ENCODE measurements around the gene IL34. TPM values are rescaled to one million over a fixed set of nuclear protein-coding genes. Genes with fewer than 3 reads are reported as not detected.
"Not testable (repeated sequence)": the region's sequence is repeated elsewhere in the genome, so short reads cannot be mapped to it uniquely, and the experiment has no call there.

The IL34 gene
- polyA plus RNA-seq, 3 donors: 0.87 to 1.2 (median 0.88) TPM

GRCh38 chr16:70656712-70657263, 10.4 kb downstream of the IL34 start:
- no peak for DNase-seq

DNA sequence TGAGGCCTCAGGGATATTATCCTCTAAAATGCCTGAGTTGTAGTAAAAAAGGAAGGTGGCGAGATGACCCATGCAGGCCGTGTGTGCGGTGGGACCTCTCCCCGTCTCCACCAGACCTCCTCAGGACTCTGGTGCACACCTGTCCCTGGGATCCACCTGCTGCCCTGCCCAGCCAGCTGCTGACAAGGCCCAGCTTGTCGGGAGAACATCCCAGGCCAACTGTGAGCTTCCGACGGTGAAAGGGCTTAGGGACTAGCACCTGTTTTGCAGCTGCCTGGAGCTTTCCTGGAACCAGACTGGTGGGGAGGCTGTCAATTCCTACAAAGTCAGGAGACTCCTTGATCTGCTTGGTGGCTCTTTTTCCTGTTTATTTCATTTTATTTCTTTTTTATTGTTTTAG, 11.6 kb downstream of the IL34 start:
- no peak for DNase-seq

- no peak for DNase-seq
Measured at GRCh38 chr16:70658921-70659320, 12.6 kb downstream of the IL34 start.

DNA sequence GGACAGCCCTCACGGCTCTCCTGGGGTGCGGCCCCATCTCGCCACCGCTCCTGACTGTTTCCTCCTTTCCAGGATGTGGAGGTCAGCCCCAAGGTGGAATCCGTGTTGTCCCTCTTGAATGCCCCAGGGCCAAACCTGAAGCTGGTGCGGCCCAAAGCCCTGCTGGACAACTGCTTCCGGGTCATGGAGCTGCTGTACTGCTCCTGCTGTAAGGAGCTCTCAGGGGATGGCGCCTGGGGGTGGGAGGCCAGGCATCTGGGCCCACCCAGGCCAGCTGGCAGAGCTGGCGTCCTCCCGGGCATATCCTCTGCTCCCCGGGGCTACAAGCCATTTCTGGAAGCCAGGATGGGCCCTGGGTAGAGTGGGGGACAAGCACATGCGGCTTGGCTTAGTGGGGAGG, 13.2 kb downstream of the IL34 start:
- DNase-seq: no peak

DNA sequence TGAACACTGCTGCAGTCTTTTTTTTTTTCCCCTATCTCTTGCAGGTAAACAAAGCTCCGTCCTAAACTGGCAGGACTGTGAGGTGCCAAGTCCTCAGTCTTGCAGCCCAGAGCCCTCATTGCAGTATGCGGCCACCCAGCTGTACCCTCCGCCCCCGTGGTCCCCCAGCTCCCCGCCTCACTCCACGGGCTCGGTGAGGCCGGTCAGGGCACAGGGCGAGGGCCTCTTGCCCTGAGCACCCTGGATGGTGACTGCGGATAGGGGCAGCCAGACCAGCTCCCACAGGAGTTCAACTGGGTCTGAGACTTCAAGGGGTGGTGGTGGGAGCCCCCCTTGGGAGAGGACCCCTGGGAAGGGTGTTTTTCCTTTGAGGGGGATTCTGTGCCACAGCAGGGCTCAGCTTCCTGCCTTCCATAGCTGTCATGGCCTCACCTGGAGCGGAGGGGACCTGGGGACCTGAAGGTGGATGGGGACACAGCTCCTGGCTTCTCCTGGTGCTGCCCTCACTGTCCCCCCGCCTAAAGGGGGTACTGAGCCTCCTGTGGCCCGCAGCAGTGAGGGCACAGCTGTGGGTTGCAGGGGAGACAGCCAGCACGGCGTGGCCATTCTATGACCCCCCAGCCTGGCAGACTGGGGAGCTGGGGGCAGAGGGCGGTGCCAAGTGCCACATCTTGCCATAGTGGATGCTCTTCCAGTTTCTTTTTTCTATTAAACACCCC, 13.8 kb downstream of the IL34 start:
- no peak for DNase-seq

GRCh38 chr16:70660672-70661350, 14.5 kb downstream of the IL34 start:
- no peak for DNase-seq

DNA sequence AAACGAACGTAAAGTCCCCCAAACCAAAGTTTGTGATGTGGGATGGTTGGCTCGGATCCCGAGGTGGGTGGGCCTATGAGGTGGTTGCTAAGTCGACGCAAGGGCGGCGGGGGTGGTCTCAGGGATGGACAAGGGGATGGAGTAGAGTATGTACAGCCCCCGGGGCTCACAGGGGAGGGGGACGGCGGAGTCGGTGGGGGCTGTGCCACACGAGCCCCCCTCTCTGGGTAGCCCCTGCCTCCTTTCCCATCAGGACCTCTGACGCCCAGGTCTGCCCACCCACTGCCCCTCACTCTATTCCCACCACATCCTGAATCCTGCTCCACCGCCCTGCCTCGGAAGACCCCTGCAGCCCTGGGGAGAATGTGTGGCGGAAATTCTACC, 15.2 kb downstream of the IL34 start:
- no peak for DNase-seq

DNA sequence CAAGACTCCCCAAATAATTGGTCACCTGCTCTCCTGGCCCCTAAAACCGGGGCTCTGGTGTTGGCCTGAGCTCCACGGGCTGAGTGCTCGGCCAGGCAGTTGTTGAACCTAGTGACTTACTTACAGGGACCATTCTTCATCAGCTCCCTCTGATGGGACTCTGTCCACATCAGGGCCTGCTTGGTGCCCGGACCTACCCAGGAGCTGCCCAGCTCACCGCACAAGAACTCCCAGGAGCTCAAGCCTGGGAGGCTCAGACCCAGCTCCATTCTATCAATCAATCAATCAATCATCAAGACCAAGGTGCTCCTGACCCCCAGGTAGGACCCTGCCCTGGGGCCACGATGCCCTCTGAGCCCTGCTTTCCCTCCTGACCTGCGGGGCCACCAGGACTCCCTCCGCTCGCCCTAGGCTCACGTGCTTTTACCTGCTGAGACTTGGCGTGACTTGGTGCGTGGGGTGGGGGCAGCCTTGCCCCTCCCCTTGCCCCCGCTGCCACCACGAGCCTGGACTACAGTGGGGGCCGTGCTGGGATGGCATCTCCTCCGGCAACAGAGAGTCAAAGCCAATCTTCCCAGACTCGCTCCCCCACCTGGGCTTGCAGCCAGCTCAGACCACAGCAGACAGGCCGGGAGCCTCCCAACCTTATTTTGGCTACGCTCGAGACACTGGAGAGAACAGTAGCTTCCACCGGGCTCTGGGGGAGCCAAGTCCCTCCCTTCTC, 15.7 kb downstream of the IL34 start:
- DNase-seq: no peak

DNA sequence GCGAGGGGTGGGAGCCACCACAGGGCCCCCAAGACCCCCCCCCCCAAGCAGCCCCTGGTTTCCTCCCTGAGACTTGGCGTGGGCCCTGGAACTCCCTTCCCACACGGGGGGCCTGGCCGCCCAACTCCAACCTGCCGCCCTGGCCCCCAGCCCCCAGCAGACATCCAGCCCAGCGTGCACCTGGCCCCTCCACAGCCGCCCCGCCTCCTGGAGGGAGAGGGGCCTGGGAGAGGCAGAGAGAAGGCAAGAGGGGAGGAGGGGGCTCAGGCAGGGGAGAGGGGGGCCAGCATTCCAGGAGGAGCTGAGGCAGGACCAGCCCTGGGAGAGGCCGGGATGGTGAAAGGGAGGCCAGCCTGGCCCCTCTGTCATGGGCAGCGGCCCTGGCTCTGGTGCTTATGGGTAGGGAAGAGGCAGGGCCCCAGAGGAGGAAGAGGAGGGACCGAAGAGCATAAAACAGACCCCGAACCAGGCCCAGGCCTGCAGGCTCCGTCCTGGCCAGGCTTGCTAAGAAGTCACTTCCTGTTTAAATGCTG, 16.7 kb downstream of the IL34 start:
- DNase-seq: no peak

GRCh38 chr16:70663524-70664324, 17.4 kb downstream of the IL34 start:
- DNase-seq: no peak

DNA sequence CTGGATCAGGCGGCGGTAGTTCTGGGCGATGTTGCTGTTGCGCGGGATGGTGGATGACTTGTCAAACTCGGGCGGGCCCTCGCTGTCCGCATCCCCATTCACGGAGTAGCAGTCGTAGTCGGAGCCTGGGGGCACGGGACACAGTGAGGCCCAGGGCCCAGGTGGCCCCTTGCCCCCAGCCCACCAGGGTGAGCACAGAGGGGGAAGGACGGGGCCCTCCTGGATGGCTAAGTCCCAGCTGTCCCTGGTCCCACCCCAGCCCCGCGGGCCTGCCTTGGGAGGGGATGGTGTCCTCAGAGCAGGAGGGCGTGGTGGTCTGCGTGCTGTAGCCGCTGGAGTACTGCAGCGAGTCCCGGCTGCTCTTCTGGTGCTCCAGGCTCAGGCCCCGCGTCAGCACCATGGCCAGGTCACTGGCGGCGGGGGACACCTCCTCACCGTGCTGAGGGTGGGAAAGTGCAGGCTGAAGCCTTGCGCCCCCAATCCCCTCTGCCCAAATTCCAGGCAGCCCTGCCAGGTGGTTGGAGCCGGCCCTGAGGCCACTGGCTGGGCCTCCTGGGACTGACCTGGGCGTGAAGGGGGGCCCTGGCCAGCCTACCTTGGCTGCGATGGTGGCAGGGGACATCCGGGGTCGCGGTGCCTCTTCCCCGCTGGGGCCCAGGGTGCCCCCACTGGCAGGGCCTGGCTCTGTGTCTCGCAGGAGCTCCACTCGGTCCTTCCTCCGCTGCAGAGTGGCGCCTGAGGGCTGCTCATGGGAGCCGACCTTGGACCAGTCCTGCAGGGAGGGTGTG, 18.2 kb downstream of the IL34 start:
- DNase-seq: no peak

DNA sequence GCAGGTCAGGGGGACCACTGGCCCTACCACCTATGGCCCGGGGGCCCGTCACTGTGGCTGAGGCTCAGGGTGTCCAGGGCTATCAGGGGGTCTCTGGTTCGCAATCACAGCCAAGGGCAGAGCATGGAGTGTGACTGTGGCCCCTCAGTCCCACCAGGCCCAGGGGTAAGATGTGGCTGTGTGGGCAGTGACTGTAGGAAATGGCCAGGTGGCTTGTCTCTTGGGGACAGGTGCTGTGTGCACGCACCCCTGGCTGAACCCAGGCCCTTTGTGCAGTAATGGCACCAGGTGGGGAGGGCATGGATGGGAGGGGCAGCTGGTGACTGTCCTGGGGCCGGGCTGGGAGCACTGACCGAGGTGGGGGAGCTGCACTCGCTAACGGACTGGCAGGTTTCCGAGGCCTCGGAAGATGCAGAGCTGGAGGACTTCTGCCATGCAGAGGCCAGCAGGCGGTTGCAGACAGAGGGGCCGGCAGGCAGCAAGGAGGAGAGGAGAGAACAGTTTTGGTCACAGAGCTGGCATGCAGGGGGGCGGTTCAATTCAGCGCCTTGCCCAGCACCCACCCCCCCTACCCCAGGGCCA, 18.8 kb downstream of the IL34 start:
- DNase-seq: no peak

DNA sequence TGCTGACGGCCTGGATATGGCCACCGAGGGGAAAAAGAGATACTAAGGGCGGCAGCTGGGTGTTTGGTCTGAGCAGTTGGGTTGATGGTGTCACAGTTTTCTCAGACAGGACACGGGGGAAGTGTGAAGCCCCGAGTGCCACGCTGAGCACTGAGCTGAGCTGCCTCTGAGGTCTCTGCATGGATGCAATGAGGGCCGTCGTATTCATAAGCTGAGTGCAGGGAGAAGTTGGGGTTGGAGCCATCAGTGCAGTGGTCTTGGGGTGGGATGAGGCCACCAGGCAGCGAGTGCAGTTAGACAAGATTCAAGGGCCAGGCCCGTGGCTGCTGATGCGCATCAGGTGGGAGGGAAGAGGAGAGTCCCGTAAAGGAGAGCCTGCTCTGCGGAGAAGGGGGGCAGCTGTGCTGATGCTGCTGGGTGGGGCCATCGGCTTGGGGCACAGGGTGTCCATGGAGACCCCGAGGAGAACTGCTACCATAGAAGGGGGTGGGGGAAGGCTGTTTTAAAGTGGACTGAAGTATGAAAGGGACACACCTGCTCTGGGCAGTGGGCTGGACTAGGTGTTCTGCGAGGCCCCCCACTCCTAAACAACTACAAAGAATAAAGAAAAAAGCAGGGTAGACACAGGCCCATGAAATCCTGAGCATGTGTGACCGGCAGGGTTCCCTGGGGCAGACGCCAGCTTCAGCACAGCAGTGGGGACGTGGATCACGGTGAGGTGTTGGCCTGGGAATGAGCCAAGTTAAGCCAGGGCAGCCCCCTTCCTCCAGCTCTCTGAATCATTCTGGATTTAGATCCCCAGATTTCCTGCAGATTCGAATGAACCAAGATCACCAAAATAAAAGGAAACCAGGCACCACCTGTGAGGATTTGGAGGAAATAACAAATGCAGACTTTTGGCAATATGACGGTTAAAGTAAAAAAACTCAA, 19.7 kb downstream of the IL34 start:
- no peak for DNase-seq

DNA sequence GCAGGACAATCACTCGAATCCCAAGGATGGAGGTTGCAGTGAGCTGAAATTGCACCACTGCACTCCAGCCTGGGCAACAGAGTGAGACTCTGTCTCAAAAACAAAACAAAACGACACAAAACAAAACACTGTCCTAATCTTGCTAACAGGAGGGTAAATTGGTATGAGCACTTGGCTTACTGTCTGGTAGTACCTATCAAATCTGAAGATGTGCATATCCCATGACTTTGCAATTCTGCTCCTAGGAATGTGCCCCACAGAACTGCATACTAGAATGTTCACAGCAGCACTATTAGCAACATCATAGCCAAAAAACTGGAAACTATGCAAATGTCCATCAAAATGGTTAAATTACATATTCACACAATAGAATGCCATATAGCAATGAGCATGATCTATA, 23.8 kb downstream of the IL34 start:
- no peak for DNase-seq

- DNase-seq: not testable (repeated sequence)
Measured at GRCh38 chr16:70670938-70671337, 24.6 kb downstream of the IL34 start.

DNA sequence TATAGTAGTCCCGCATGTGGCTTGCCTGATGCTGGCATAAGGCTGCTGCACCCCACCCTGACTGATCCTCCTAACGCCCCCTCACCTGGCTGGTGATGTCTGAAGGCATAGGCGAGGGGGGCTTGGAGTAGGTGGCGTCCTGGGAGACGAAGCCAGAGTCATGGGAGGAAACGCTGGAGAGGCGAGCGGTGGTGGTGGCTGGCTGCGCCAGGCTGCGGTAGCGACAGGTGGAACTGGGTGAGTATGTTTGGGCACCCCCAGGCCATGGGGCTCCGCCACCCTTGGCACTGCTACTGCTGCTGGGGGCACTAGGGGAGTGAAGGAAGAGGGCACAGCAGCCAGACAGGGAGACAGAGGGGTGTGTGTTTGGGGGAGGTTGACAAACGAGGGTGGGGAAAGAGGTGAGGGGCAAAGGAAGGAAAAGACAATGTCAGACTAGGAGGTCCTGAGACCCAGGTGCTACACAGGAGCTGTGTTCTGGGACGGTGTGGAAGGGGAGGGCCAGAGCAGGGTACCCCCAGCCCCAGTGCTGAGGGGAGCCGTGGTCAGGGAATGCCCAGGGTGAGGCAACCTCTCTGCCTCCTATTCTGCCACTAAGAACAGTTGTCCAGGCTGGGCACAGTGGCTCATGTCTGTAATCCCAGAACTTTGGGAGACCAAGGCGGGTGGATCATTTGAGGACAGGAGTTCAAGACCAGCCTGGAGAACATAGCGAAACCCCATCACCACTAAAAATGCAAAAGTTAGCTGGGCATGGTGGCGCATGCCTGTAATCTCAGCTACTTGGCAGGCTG, 28.1 kb downstream of the IL34 start:
- no peak for DNase-seq

GRCh38 chr16:70675851-70676513, 29.6 kb downstream of the IL34 start:
- DNase-seq: no peak

Data from renal pelvis (tissue), 4 donors.